B cell (primary cell): ENCODE results near the gene BTG1.

Experiments used
- CTCF ChIP-seq: fragments of 200-600 bp; IDR thresholded peaks from one replicate; pipeline ENCODE4 v1.8.0; 2022; ENCODE audit warnings: antibody characterized with exemption, mild to moderate bottlenecking
- EZH2 ChIP-seq: IDR thresholded peaks from 2 replicates; pipeline ENCODE4 v1.6.1; 2012; ENCODE audit warnings: borderline replicate concordance, low read depth, mild to moderate bottlenecking, moderate library complexity, low read length; ENCODE audit not compliant: insufficient read depth, poor library complexity, severe bottlenecking

GRCh38 chr12:92164712-92165111 lies 19.1 kb upstream of the BTG1 start:
- TF ChIP-seq CTCF (no peak), EZH2 (no peak)
